ENCODE results near the gene DAGLA. TPM values are rescaled to one million over a fixed set of nuclear protein-coding genes. Genes with fewer than 3 reads are reported as not detected.
"Not testable (repeated sequence)": the region's sequence is repeated elsewhere in the genome, so short reads cannot be mapped to it uniquely, and the experiment has no call there.

Gene DAGLA
- polyA plus RNA-seq, 1 experiment: 2.5 TPM

GRCh38 chr11:61669417-61669816 lies 10.8 kb upstream of the DAGLA start:
- ChIA-PET CTCF (interaction anchor here (0.7 to 1.1 kb wide), 2 partner anchors 9 to 61 kb away, joined by 3 to 4 read pairs; no protein-coding TSS in a partner anchor), POLR2A (no interaction called here)
- TF ChIP-seq CTCF (IDR thresholded peaks at IDR 0.05; ENCODE audit: insufficient read depth, low read depth, low read length): no peak
- DNase-seq (ENCODE audit: low read depth): no peak
- peaks cover 9% of the 10 kb centered on the region for H3K27me3 ChIP-seq (ENCODE audit: control insufficient read depth, insufficient read depth, low read length)
- no peak overlapping the region for H3K4me3 ChIP-seq (ENCODE audit: low read depth, low read length)
- H3K36me3 ChIP-seq (ENCODE audit: control insufficient read depth, insufficient read depth, low read length): no peaks in the 10 kb centered on the region

- ChIA-PET CTCF (interaction anchor here (0.7 kb wide), 1 partner anchor 32 kb away, joined by 3 read pairs; no protein-coding TSS in a partner anchor), POLR2A (no interaction called here)
- no peaks in the 10 kb centered on the region for H3K36me3 ChIP-seq (ENCODE audit: control insufficient read depth, insufficient read depth, low read length)
- H3K4me3 ChIP-seq (ENCODE audit: low read depth, low read length): no peak overlapping the region
- TF ChIP-seq CTCF (IDR thresholded peaks at IDR 0.05; ENCODE audit: insufficient read depth, low read depth, low read length): no peak
- DNase-seq (ENCODE audit: low read depth): no peak
- H3K27me3 ChIP-seq (ENCODE audit: control insufficient read depth, insufficient read depth, low read length): peaks cover 13% of the 10 kb centered on the region
Measured at GRCh38 chr11:61670626-61671025, 9.6 kb upstream of the DAGLA start.

- Histone ChIP-seq H3K36me3 (ENCODE audit: control insufficient read depth, insufficient read depth, low read length) (no peaks in the 10 kb centered on the region), H3K27me3 (ENCODE audit: control insufficient read depth, insufficient read depth, low read length) (peaks cover 21% of the 10 kb centered on the region), H3K4me3 (ENCODE audit: low read depth, low read length) (no peak overlapping the region)
- DNase-seq (ENCODE audit: low read depth): no peak
- ChIA-PET CTCF (interaction anchor here (0.9 to 2.2 kb wide), 4 partner anchors 9 to 62 kb away, joined by 3 to 9 read pairs (median 4); no protein-coding TSS in a partner anchor), POLR2A (no interaction called here)
- peak; percentile 49 for TF ChIP-seq CTCF (IDR thresholded peaks at IDR 0.05; ENCODE audit: insufficient read depth, low read depth, low read length)
Measured at GRCh38 chr11:61671527-61671926, 8.7 kb upstream of the DAGLA start.

- H3K36me3 ChIP-seq (ENCODE audit: control insufficient read depth, insufficient read depth, low read length); DNase-seq (ENCODE audit: low read depth); POLR2A ChIA-PET; H3K4me3 ChIP-seq (ENCODE audit: low read depth, low read length): not testable (repeated sequence)
- CTCF ChIA-PET: interaction anchor here (3.0 kb wide), 1 partner anchor 60 kb away, joined by 16 read pairs; no protein-coding TSS in a partner anchor
- H3K27me3 ChIP-seq (ENCODE audit: control insufficient read depth, insufficient read depth, low read length): peaks cover 25% of the 10 kb centered on the region
Measured at GRCh38 chr11:61673946-61674467, 6.2 kb upstream of the DAGLA start.

- POLR2A ChIA-PET: no interaction called here
Measured at GRCh38 chr11:61675826-61676225, 4.4 kb upstream of the DAGLA start.

More at GRCh38 chr11:61675826-61676225, 4.4 kb upstream of the DAGLA start:
- DNase-seq (ENCODE audit: low read depth): no peak
- Histone ChIP-seq H3K27me3 (ENCODE audit: control insufficient read depth, insufficient read depth, low read length) (peaks cover 26% of the 10 kb centered on the region), H3K36me3 (ENCODE audit: control insufficient read depth, insufficient read depth, low read length) (no peaks in the 10 kb centered on the region), H3K4me3 (ENCODE audit: low read depth, low read length) (no peak overlapping the region)
- CTCF ChIA-PET: interaction anchor here (0.7 to 3.0 kb wide), 6 partner anchors 8 to 699 kb away, joined by 3 to 16 read pairs (median 4); no protein-coding TSS in a partner anchor
- TF ChIP-seq CTCF (IDR thresholded peaks at IDR 0.05; ENCODE audit: insufficient read depth, low read depth, low read length): no peak

Measured in BJ (cell line).